GM21576 (cell line): ENCODE results near the gene KRTAP10-9.
"Not testable (repeated sequence)": the region's sequence is repeated elsewhere in the genome, so short reads cannot be mapped to it uniquely, and the experiment has no call there.

Experiments
- ATAC-seq: cut with Tn5 transposase; IDR thresholded peaks from one replicate; pipeline ENCODE4 v1.9.1; 2021; ENCODE audit warnings: mild to moderate bottlenecking, moderate library complexity; ENCODE audit not compliant: unreplicated experiment

KRTAP10-9 gene

GRCh38 chr21:44638506-44639330 is 11.8 kb downstream of the KRTAP10-9 start:
- ATAC-seq, result not testable (repeated sequence)

- no peak for ATAC-seq
Measured at GRCh38 chr21:44639331-44639655, 12.4 kb downstream of the KRTAP10-9 start.

- no peak for ATAC-seq
Measured at GRCh38 chr21:44640761-44641160, 13.9 kb downstream of the KRTAP10-9 start.

- ATAC-seq, result no peak
Measured at GRCh38 chr21:44643741-44644310, 16.9 kb downstream of the KRTAP10-9 start.

- ATAC-seq, result no peak
Measured at GRCh38 chr21:44644878-44645277, 18.0 kb downstream of the KRTAP10-9 start.

- not testable (repeated sequence) for ATAC-seq
Measured at GRCh38 chr21:44646366-44647221, 19.7 kb downstream of the KRTAP10-9 start, which contains the start of gene KRTAP10-11. TSS of gene KRTAP10-11 (plus strand) at chr21:44646414. CDS start at chr21:44646459, 45 bp downstream.

- no peak for ATAC-seq
Measured at GRCh38 chr21:44647222-44647552, 20.3 kb downstream of the KRTAP10-9 start.

GRCh38 chr21:44648557-44649311 is 21.8 kb downstream of the KRTAP10-9 start:
- no peak for ATAC-seq

- no peak for ATAC-seq
Measured at GRCh38 chr21:44649521-44650100, 22.7 kb downstream of the KRTAP10-9 start.

GRCh38 chr21:44650265-44650972 is 23.5 kb downstream of the KRTAP10-9 start:
- ATAC-seq, result no peak

GRCh38 chr21:44650973-44651675 is 24.2 kb downstream of the KRTAP10-9 start:
- no peak for ATAC-seq

GRCh38 chr21:44653123-44653522 is 26.2 kb downstream of the KRTAP10-9 start:
- ATAC-seq, result no peak

- ATAC-seq, result no peak
Measured at GRCh38 chr21:44653656-44654575, 27.0 kb downstream of the KRTAP10-9 start.

- ATAC-seq, result no peak
Measured at GRCh38 chr21:44654576-44655175, 27.8 kb downstream of the KRTAP10-9 start, which contains the start of gene KRTAP12-4. TSS of gene KRTAP12-4 (minus strand) at chr21:44654659. CDS start at chr21:44654614, 45 bp downstream.

GRCh38 chr21:44656868-44657267 is 30.0 kb downstream of the KRTAP10-9 start:
- ATAC-seq, result no peak

- ATAC-seq, result no peak
Measured at GRCh38 chr21:44657635-44658540, 31.0 kb downstream of the KRTAP10-9 start, which contains the start of gene KRTAP12-3. TSS of gene KRTAP12-3 (plus strand) at chr21:44657932. CDS start at chr21:44657980, 48 bp downstream.

GRCh38 chr21:44658541-44658910 is 31.6 kb downstream of the KRTAP10-9 start:
- ATAC-seq, result no peak
